Neural progenitor cell (in vitro differentiated cells): ENCODE results near the gene ZFP1. TPM values are rescaled to one million over a fixed set of nuclear protein-coding genes. Genes with fewer than 3 reads are reported as not detected.

Source experiments
- DNase-seq: peaks from one replicate; pipeline ENCODE4 v3.0.0-alpha.2; 2016; ENCODE audit warnings: low spot score
- H2AFZ ChIP-seq: fragments of 200-600 bp; sonication (generic); replicated peaks from 2 replicates; pipeline ENCODE4 v1.6.1; 2016; ENCODE audit warnings: antibody characterized with exemption
- H3F3A ChIP-seq: fragments of 200-600 bp; sonication (generic); 2 replicates; pipeline ENCODE4 v1.6.1; 2016; ENCODE audit warnings: antibody characterized with exemption, low read depth
- H3K27ac ChIP-seq: fragments of 200-600 bp; sonication (generic); 2 replicates; pipeline ENCODE4 v1.5.1; 2016; ENCODE audit warnings: mild to moderate bottlenecking
- H3K27me3 ChIP-seq: fragments of 200-600 bp; sonication (generic); 2 replicates; pipeline ENCODE4 v1.6.1; 2016; ENCODE audit warnings: mild to moderate bottlenecking, moderate library complexity
- H3K36me3 ChIP-seq: fragments of 200-600 bp; sonication (generic); 2 replicates; pipeline ENCODE4 v1.5.1; 2016
- H3K4me1 ChIP-seq: fragments of 200-600 bp; sonication (generic); 2 replicates; pipeline ENCODE4 v1.6.1; 2016; ENCODE audit warnings: mixed run types
- H3K4me2 ChIP-seq: fragments of 200-600 bp; sonication (generic); 2 replicates; pipeline ENCODE4 v1.6.1; 2016
- H3K4me3 ChIP-seq: fragments of 200-600 bp; sonication (generic); 2 replicates; pipeline ENCODE4 v1.5.1; 2016
- H3K79me2 ChIP-seq: fragments of 200-600 bp; sonication (generic); 2 replicates; pipeline ENCODE4 v1.6.1; 2016; ENCODE audit warnings: low read depth
- H3K9ac ChIP-seq: fragments of 200-600 bp; sonication (generic); 2 replicates; pipeline ENCODE4 v1.6.1; 2016
- H3K9me3 ChIP-seq: fragments of 200-600 bp; sonication (generic); 2 replicates; pipeline ENCODE4 v1.5.1; 2016; ENCODE audit warnings: low read depth
- H4K20me1 ChIP-seq: fragments of 200-600 bp; sonication (generic); 2 replicates; pipeline ENCODE4 v1.6.1; 2016; ENCODE audit warnings: low read depth
- H3K27ac Mint-ChIP-seq: 3 replicates; pipeline ENCODE4 v1.8.0; 2021; ENCODE audit warnings: mixed read lengths
- H3K27me3 Mint-ChIP-seq: 2 replicates; pipeline ENCODE4 v1.8.0; 2022; ENCODE audit warnings: low read depth, mild to moderate bottlenecking, inconsistent platforms, moderate library complexity, mixed read lengths; ENCODE audit not compliant: insufficient read depth
- H3K36me3 Mint-ChIP-seq: 3 replicates; pipeline ENCODE4 v1.8.0; 2021; ENCODE audit warnings: mixed read lengths
- H3K4me1 Mint-ChIP-seq: 3 replicates; pipeline ENCODE4 v1.8.0; 2021; ENCODE audit warnings: mixed read lengths
- H3K4me3 Mint-ChIP-seq: 3 replicates; pipeline ENCODE4 v1.8.0; 2021; ENCODE audit warnings: mild to moderate bottlenecking, moderate library complexity, mixed read lengths
- H3K9me3 Mint-ChIP-seq: 3 replicates; pipeline ENCODE4 v1.8.0; 2020; ENCODE audit warnings: mixed read lengths
- CTCF ChIP-seq: fragments of 200-600 bp; sonication (generic); IDR thresholded peaks from 2 replicates; pipeline ENCODE4 v1.5.1; 2017; ENCODE audit warnings: antibody characterized with exemption, mild to moderate bottlenecking
- EZH2 ChIP-seq: fragments of 200-600 bp; sonication (generic); IDR thresholded peaks from 2 replicates; pipeline ENCODE4 v1.6.1; 2017; ENCODE audit warnings: antibody characterized with exemption, mild to moderate bottlenecking, moderate library complexity
- EZH2phosphoT487 ChIP-seq: fragments of 200-600 bp; sonication (generic); IDR thresholded peaks from 2 replicates; pipeline ENCODE4 v1.6.1; 2017; ENCODE audit warnings: antibody characterized with exemption
- total RNA-seq: library from RNA; depleted of rRNA; stranded (reverse); fragments of >200 nt; gene quantifications from 2 replicates; pipeline ENCODE4 v1.2.3, GENCODE V29; 2015; ENCODE audit warnings: low replicate concordance

ZFP1 gene
- total RNA-seq, 1 donor from 2014 or later: 35.4 TPM

- Histone ChIP-seq H3K9ac (no peak overlapping the region), H3K36me3 (no peaks in the 10 kb centered on the region), H3K4me1 (no peaks in the 10 kb centered on the region), H3K27me3 (no peaks in the 10 kb centered on the region), H3K4me2 (no peak overlapping the region), H2AFZ (peak overlapping the region; percentile 68), H3K4me3 (no peak overlapping the region), H3K9me3 (no peaks in the 10 kb centered on the region), H3F3A (no peaks in the 10 kb centered on the region), H3K27ac (no peak overlapping the region), H4K20me1 (no peaks in the 10 kb centered on the region), H3K79me2 (no peaks in the 10 kb centered on the region)
- Mint-ChIP-seq H3K4me3 (no peak overlapping the region), H3K27me3 (peaks cover 2% of the 10 kb centered on the region), H3K36me3 (peaks cover 5% of the 10 kb centered on the region), H3K4me1 (peaks cover 6% of the 10 kb centered on the region), H3K27ac (no peak overlapping the region), H3K9me3 (peaks cover 9% of the 10 kb centered on the region)
- TF ChIP-seq EZH2phosphoT487 (no peak), CTCF (no peak), EZH2 (no peak)
- no peak for DNase-seq
Observed at GRCh38 chr16:75138636-75139035, 9.7 kb upstream of the ZFP1 start.

GRCh38 chr16:75139498-75139897 lies 8.8 kb upstream of the ZFP1 start:
- no peak overlapping the region for H3K27ac Mint-ChIP-seq
- no peaks in the 10 kb centered on the region for H3K36me3 ChIP-seq
- peaks cover 9% of the 10 kb centered on the region for H3K9me3 Mint-ChIP-seq

GRCh38 chr16:75143941-75144340 lies 4.4 kb upstream of the ZFP1 start:
- Histone ChIP-seq H4K20me1 (no peaks in the 10 kb centered on the region), H3K4me3 (no peak overlapping the region), H3K4me1 (no peaks in the 10 kb centered on the region), H3K4me2 (no peak overlapping the region), H3K27me3 (no peaks in the 10 kb centered on the region), H3K36me3 (no peaks in the 10 kb centered on the region), H3K9me3 (no peaks in the 10 kb centered on the region), H2AFZ (no peak overlapping the region), H3K9ac (no peak overlapping the region), H3K27ac (no peak overlapping the region), H3K79me2 (peaks cover 1% of the 10 kb centered on the region), H3F3A (peaks cover 6% of the 10 kb centered on the region)
- peaks cover 6% of the 10 kb centered on the region for H3K36me3 Mint-ChIP-seq
- H3K27me3 Mint-ChIP-seq: peaks cover 2% of the 10 kb centered on the region
- H3K4me3 Mint-ChIP-seq: no peak overlapping the region
- no peak for TF ChIP-seq EZH2phosphoT487
- no peak for TF ChIP-seq CTCF
- no peak for TF ChIP-seq EZH2
- peaks cover 12% of the 10 kb centered on the region for H3K9me3 Mint-ChIP-seq
- no peak overlapping the region for H3K27ac Mint-ChIP-seq
- no peak for DNase-seq
- peaks cover under 1% of the 10 kb centered on the region for H3K4me1 Mint-ChIP-seq

More at GRCh38 chr16:75139498-75139897, 8.8 kb upstream of the ZFP1 start:
- Mint-ChIP-seq H3K27me3 (peaks cover 2% of the 10 kb centered on the region), H3K4me3 (no peak overlapping the region), H3K4me1 (peaks cover 6% of the 10 kb centered on the region), H3K36me3 (peaks cover 5% of the 10 kb centered on the region)
- H3K79me2 ChIP-seq: no peaks in the 10 kb centered on the region
- H3F3A ChIP-seq: no peaks in the 10 kb centered on the region
- no peaks in the 10 kb centered on the region for H3K27me3 ChIP-seq
- H3K27ac ChIP-seq: no peak overlapping the region
- no peak overlapping the region for H3K4me3 ChIP-seq
- no peak for TF ChIP-seq EZH2phosphoT487
- TF ChIP-seq EZH2: no peak
- no peak for TF ChIP-seq CTCF
- DNase-seq: no peak
- H4K20me1 ChIP-seq: no peaks in the 10 kb centered on the region
- H3K9me3 ChIP-seq: no peaks in the 10 kb centered on the region
- H3K4me1 ChIP-seq: no peaks in the 10 kb centered on the region
- H3K4me2 ChIP-seq: no peak overlapping the region
- H2AFZ ChIP-seq: no peak overlapping the region
- H3K9ac ChIP-seq: no peak overlapping the region
